SK-N-SH (cell line): ENCODE data around the gene FAAP24. TPM values are rescaled to one million over a fixed set of nuclear protein-coding genes. Genes with fewer than 3 reads are reported as not detected.
"Not testable (repeated sequence)": the region's sequence is repeated elsewhere in the genome, so short reads cannot be mapped to it uniquely, and the experiment has no call there.

Experiments
- CTCF ChIA-PET: fragments of 300-600, 350-600 bp; formaldehyde crosslinking; extraction: SDS; loops from one replicate; lab custom pipeline; 2021; lab: Yijun Ruan, JAX
- POLR2A ChIA-PET: fragments of 350-600 bp; sonication (Branson Sonifier 250); formaldehyde crosslinking; extraction: SDS; loops from one replicate; lab custom pipeline; 2020; ENCODE audit warnings: antibody characterized with exemption, inconsistent platforms; lab: Yijun Ruan, JAX
- DNase-seq: peaks from one replicate; pipeline ENCODE4 v3.0.0; 2012
- H2AFZ ChIP-seq: fragments of 200-600 bp; sonication (generic); 2 replicates; pipeline ENCODE4 v1.8.1; 2016; ENCODE audit warnings: antibody characterized with exemption, mild to moderate bottlenecking, low read depth
- H3F3A ChIP-seq: fragments of 200-600 bp; sonication (generic); replicated peaks from 2 replicates; pipeline ENCODE3; 2016; ENCODE audit warnings: antibody characterized with exemption, mild to moderate bottlenecking; ENCODE audit not compliant: insufficient read depth
- H3K27ac ChIP-seq, 2 experiments: fragments of 200-500 bp in 1 of 2; fragments of 200-600 bp in 1 of 2; sonication (Bioruptor generic) in 1 of 2; sonication (generic), shearing (Covaris generic) in 1 of 2; 2 replicates each; pipeline versions ENCODE4 v1.5.1 to v1.6.1; 2014 to 2016; ENCODE audit warnings: low read depth in 2 of 2, inconsistent platforms in 1 of 2, low read length in 1 of 2, mild to moderate bottlenecking in 1 of 2, mixed read lengths in 1 of 2
- H3K27me3 ChIP-seq: fragments of 200-600 bp; sonication (generic), shearing (Covaris generic); 2 replicates; pipeline ENCODE4 v1.6.1; 2016; ENCODE audit warnings: mixed run types; ENCODE audit not compliant: insufficient read depth
- H3K36me3 ChIP-seq, 2 experiments: fragments of 200-500 bp in 1 of 2; fragments of 200-600 bp in 1 of 2; sonication (Bioruptor generic) in 1 of 2; sonication (generic) in 1 of 2; replicated peaks in 1 of 2; 2 replicates each; pipeline versions ENCODE3 to v1.5.1; 2014 to 2016; ENCODE audit warnings: low read length in 1 of 2, mild to moderate bottlenecking in 1 of 2; ENCODE audit not compliant: insufficient read depth in 2 of 2, control insufficient read depth in 1 of 2
- H3K4me1 ChIP-seq, 2 experiments: fragments of 200-500 bp in 1 of 2; fragments of 200-600 bp in 1 of 2; sonication (Bioruptor generic) in 1 of 2; sonication (generic), shearing (Covaris generic) in 1 of 2; 2 replicates each; pipeline versions ENCODE4 v1.5.1 to v1.6.1; 2014 to 2016; ENCODE audit warnings: low read depth in 1 of 2, low read length in 1 of 2, mixed run types in 1 of 2; ENCODE audit not compliant: insufficient read depth in 2 of 2, control insufficient read depth in 1 of 2
- H3K4me2 ChIP-seq: fragments of 200-600 bp; sonication (generic), shearing (Covaris generic); 2 replicates; pipeline ENCODE4 v1.6.1; 2017; ENCODE audit warnings: mixed run types
- H3K4me3 ChIP-seq, 2 experiments: fragments of 200-500 bp in 1 of 2; fragments of 200-600 bp in 1 of 2; sonication (Bioruptor generic) in 1 of 2; sonication (generic), shearing (Covaris generic) in 1 of 2; 2 replicates each; pipeline versions ENCODE4 v1.5.1 to v1.8.1; 2014 to 2016; ENCODE audit warnings: low read depth in 2 of 2, inconsistent platforms in 1 of 2, low read length in 1 of 2, mild to moderate bottlenecking in 1 of 2, mixed read lengths in 1 of 2, moderate library complexity in 1 of 2
- H3K79me2 ChIP-seq: fragments of 200-600 bp; sonication (generic); 2 replicates; pipeline ENCODE4 v1.8.1; 2017; ENCODE audit warnings: mild to moderate bottlenecking; ENCODE audit not compliant: insufficient read depth
- H3K9ac ChIP-seq: fragments of 200-600 bp; sonication (generic); 2 replicates; pipeline ENCODE4 v1.6.1; 2017; ENCODE audit warnings: mixed run types
- H3K9me2 ChIP-seq: fragments of 200-600 bp; sonication (generic); 2 replicates; pipeline ENCODE4 v1.6.1; 2017; ENCODE audit warnings: mixed run types
- H3K9me3 ChIP-seq: fragments of 200-600 bp; sonication (generic); 2 replicates; pipeline ENCODE4 v1.6.1; 2017; ENCODE audit warnings: mixed run types, mild to moderate bottlenecking, moderate library complexity
- H4K20me1 ChIP-seq: fragments of 200-600 bp; sonication (generic); 2 replicates; pipeline ENCODE4 v1.6.1; 2017; ENCODE audit warnings: mild to moderate bottlenecking, mixed run types; ENCODE audit not compliant: insufficient read depth
- CTCF ChIP-seq: fragments of 200-600 bp; sonication (generic); IDR thresholded peaks from 2 replicates; pipeline ENCODE4 v1.6.1; 2017; ENCODE audit warnings: antibody characterized with exemption, mild to moderate bottlenecking, moderate library complexity
- ELF1 ChIP-seq: IDR thresholded peaks from 2 replicates; pipeline ENCODE4 v1.4.0; 2012
- FOSL2 ChIP-seq: IDR thresholded peaks from 2 replicates; pipeline ENCODE4 v1.4.0; 2012; ENCODE audit warnings: low read depth, mild to moderate bottlenecking, moderate library complexity, borderline replicate concordance
- FOXM1 ChIP-seq: IDR thresholded peaks from 2 replicates; pipeline ENCODE4 v1.4.0; 2012; ENCODE audit warnings: low read depth, mild to moderate bottlenecking
- GABPA ChIP-seq: IDR thresholded peaks from 2 replicates; pipeline ENCODE4 v1.4.0; 2012; ENCODE audit warnings: low read depth, mild to moderate bottlenecking
- GATA2 ChIP-seq: sonication (generic); formaldehyde crosslinking; IDR thresholded peaks from 2 replicates; pipeline ENCODE4 v1.5.0; 2020; ENCODE audit warnings: mild to moderate bottlenecking, missing genetic modification reagents
- MXI1 ChIP-seq: IDR thresholded peaks from 2 replicates; pipeline ENCODE4 v1.6.1; 2012; ENCODE audit warnings: mild to moderate bottlenecking, low read depth, low read length, improper control_type of control experiment
- NRF1 ChIP-seq: IDR thresholded peaks from 2 replicates; pipeline ENCODE4 v1.6.1; 2012; ENCODE audit warnings: low read depth, mild to moderate bottlenecking, low read length
- RAD21 ChIP-seq: IDR thresholded peaks from 2 replicates; pipeline ENCODE4 v1.6.1; 2012; ENCODE audit warnings: mild to moderate bottlenecking, low read length
- RCOR1 ChIP-seq: fragments of 150-350 bp; IDR thresholded peaks from 2 replicates; pipeline ENCODE4 v1.6.1; 2017; ENCODE audit warnings: antibody characterized with exemption, low read length
- SIN3A ChIP-seq: IDR thresholded peaks from 2 replicates; pipeline ENCODE4 v1.6.1; 2012; ENCODE audit warnings: low read depth, mild to moderate bottlenecking, low read length, moderate library complexity, borderline replicate concordance
- SMC3 ChIP-seq: IDR thresholded peaks from 2 replicates; pipeline ENCODE4 v1.6.1; 2012; ENCODE audit warnings: low read depth, low read length, improper control_type of control experiment
- TCF12 ChIP-seq: IDR thresholded peaks from 2 replicates; pipeline ENCODE4 v1.4.0; 2012
- TEAD4 ChIP-seq: IDR thresholded peaks from 2 replicates; pipeline ENCODE4 v1.4.0; 2012; ENCODE audit warnings: mild to moderate bottlenecking, borderline replicate concordance; ENCODE audit not compliant: insufficient read depth
- YY1 ChIP-seq: IDR thresholded peaks from 2 replicates; pipeline ENCODE4 v1.4.0; 2012; ENCODE audit warnings: low read depth, mild to moderate bottlenecking
- WGBS: methylation state at CpG from one replicate; pipeline ENCODE4 v1.1.6; 2017; ENCODE audit warnings: low lambda C conversion rate; 5-methylcytosine and 5-hydroxymethylcytosine counted together
- polyA plus RNA-seq, 3 experiments: library from polyadenylated mRNA; depleted of rRNA; stranded (reverse); fragments of >200 nt; gene quantifications; 2 replicates each; pipeline ENCODE4 v1.2.3, GENCODE V29; 2012
- TF ChIP-seq, protein P1 (sequence below): IDR thresholded peaks from 2 replicates; pipeline ENCODE4 v1.4.0; 2012; ENCODE audit warnings: low read depth, borderline replicate concordance
- TF ChIP-seq, protein P2 (sequence below): IDR thresholded peaks from 2 replicates; pipeline ENCODE4 v1.6.1; 2012; ENCODE audit warnings: mild to moderate bottlenecking, low read depth, low read length, moderate library complexity

FAAP24 gene
- polyA plus RNA-seq, 1 of the 3 experiments (the other 2 are of a cell fraction): 3.3 TPM

DNA sequence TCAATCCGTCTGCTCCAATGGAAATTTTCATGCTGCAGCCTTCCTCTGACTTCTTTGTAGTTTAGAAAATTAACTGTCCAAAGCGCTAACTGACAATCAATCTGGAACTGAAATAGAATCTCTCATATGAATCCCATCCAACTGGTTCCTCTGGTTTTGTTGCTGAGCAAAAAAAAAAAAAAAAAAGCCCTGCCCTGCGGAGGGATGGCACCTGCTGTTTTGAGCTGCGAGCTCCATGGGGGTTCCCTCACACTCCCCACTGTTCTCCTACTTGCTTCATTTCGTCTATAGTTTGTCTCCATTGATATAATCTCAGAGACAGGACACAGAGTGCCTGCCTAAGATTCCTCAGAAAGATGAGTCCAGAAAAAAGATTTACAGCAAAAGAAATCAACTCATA is 33.4 kb downstream of the FAAP24 start (continued):
- no peak for TF ChIP-seq GABPA

- WGBS: 100% methylated on average over 4 of the region's 4 CpGs
- Histone ChIP-seq H3K27me3 (no peaks in the 10 kb centered on the region), H4K20me1 (no peaks in the 10 kb centered on the region), H3K9ac (no peak overlapping the region), H3K4me1 (no peaks in the 10 kb centered on the region), H3F3A (no peaks in the 10 kb centered on the region), H3K27ac (no peak overlapping the region), H2AFZ (no peak overlapping the region)
- CTCF ChIA-PET: no interaction called here
- TF ChIP-seq RCOR1: no peak
- TF ChIP-seq SIN3A: no peak
- TF ChIP-seq, protein P1, sequence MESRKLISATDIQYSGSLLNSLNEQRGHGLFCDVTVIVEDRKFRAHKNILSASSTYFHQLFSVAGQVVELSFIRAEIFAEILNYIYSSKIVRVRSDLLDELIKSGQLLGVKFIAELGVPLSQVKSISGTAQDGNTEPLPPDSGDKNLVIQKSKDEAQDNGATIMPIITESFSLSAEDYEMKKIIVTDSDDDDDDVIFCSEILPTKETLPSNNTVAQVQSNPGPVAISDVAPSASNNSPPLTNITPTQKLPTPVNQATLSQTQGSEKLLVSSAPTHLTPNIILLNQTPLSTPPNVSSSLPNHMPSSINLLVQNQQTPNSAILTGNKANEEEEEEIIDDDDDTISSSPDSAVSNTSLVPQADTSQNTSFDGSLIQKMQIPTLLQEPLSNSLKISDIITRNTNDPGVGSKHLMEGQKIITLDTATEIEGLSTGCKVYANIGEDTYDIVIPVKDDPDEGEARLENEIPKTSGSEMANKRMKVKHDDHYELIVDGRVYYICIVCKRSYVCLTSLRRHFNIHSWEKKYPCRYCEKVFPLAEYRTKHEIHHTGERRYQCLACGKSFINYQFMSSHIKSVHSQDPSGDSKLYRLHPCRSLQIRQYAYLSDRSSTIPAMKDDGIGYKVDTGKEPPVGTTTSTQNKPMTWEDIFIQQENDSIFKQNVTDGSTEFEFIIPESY: no peak
- TF ChIP-seq CTCF: no peak
- TF ChIP-seq TEAD4: no peak
- TF ChIP-seq FOXM1: no peak
- no peak for TF ChIP-seq NRF1
- no peak for TF ChIP-seq RAD21
- no peak for TF ChIP-seq MXI1
- TF ChIP-seq SMC3: no peak
- TF ChIP-seq TCF12: no peak
- TF ChIP-seq GATA2 (CRISPR knock-in tag): no peak
- no peak for TF ChIP-seq ELF1
- TF ChIP-seq FOSL2: no peak
- TF ChIP-seq, protein P2, sequence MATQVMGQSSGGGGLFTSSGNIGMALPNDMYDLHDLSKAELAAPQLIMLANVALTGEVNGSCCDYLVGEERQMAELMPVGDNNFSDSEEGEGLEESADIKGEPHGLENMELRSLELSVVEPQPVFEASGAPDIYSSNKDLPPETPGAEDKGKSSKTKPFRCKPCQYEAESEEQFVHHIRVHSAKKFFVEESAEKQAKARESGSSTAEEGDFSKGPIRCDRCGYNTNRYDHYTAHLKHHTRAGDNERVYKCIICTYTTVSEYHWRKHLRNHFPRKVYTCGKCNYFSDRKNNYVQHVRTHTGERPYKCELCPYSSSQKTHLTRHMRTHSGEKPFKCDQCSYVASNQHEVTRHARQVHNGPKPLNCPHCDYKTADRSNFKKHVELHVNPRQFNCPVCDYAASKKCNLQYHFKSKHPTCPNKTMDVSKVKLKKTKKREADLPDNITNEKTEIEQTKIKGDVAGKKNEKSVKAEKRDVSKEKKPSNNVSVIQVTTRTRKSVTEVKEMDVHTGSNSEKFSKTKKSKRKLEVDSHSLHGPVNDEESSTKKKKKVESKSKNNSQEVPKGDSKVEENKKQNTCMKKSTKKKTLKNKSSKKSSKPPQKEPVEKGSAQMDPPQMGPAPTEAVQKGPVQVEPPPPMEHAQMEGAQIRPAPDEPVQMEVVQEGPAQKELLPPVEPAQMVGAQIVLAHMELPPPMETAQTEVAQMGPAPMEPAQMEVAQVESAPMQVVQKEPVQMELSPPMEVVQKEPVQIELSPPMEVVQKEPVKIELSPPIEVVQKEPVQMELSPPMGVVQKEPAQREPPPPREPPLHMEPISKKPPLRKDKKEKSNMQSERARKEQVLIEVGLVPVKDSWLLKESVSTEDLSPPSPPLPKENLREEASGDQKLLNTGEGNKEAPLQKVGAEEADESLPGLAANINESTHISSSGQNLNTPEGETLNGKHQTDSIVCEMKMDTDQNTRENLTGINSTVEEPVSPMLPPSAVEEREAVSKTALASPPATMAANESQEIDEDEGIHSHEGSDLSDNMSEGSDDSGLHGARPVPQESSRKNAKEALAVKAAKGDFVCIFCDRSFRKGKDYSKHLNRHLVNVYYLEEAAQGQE: no peak
- no peak for TF ChIP-seq YY1
- TF ChIP-seq, all 33 proteins: peak for 0
- Histone ChIP-seq H3K9me3 (no peaks in the 10 kb centered on the region), H3K4me3 (no peak overlapping the region), H3K36me3 (peaks cover 0 to 3% of the 10 kb centered on the region in 2 experiments), H3K4me2 (no peak overlapping the region), H3K9me2 (no peaks in the 10 kb centered on the region), H3K79me2 (no peaks in the 10 kb centered on the region)
- POLR2A ChIA-PET: no interaction called here
- DNase-seq: no peak
Observed at GRCh38 chr19:33008738-33009137, 36.7 kb downstream of the FAAP24 start.

GRCh38 chr19:33010891-33011290 is 38.8 kb downstream of the FAAP24 start:
- H3K79me2 ChIP-seq, H3K9ac ChIP-seq, H3K4me2 ChIP-seq, H3K9me3 ChIP-seq, H3K9me2 ChIP-seq, H4K20me1 ChIP-seq, POLR2A ChIA-PET, CTCF ChIA-PET, H2AFZ ChIP-seq, H3F3A ChIP-seq, H3K4me1 ChIP-seq, H3K27ac ChIP-seq, H3K36me3 ChIP-seq, H3K27me3 ChIP-seq, H3K4me3 ChIP-seq, DNase-seq: not testable (repeated sequence)
- 100% methylated on average over 4 of the region's 4 CpGs for WGBS
